Breast epithelium (tissue), 4 donors: ENCODE measurements around the gene OGFOD1. TPM values are rescaled to one million over a fixed set of nuclear protein-coding genes. Genes with fewer than 3 reads are reported as not detected.

ENCODE experiments used
- DNase-seq, 2 donors: peaks; one replicate each; pipeline ENCODE4 v3.0.0-alpha.2; 2019; ENCODE audit warnings: low spot score in 2 of 2
- H3K27ac ChIP-seq, 2 donors: fragments of 200-600 bp; sonication (generic) in 1 of 2; one replicate each; pipeline ENCODE4 v1.5.1; 2016 to 2019; ENCODE audit warnings: mild to moderate bottlenecking in 1 of 2
- H3K27me3 ChIP-seq, 2 donors: fragments of 200-600 bp; sonication (generic) in 1 of 2; one replicate each; pipeline versions ENCODE4 v1.5.1 to v1.6.0; 2017 to 2019; ENCODE audit warnings: control low read depth in 1 of 2, mild to moderate bottlenecking in 1 of 2
- H3K36me3 ChIP-seq: fragments of 200-600 bp; one replicate; pipeline ENCODE4 v1.5.1; 2019
- H3K4me1 ChIP-seq, 2 donors: fragments of 200-600 bp; sonication (generic); one replicate each; pipeline ENCODE4 v1.5.1; 2016 to 2019; ENCODE audit warnings: control low read depth in 1 of 2
- H3K4me3 ChIP-seq, 3 donors: fragments of 200-600 bp; sonication (generic); 1 replicate in 2 of 3; 2 replicates in 1 of 3; pipeline ENCODE4 v1.5.1; 2016 to 2019; ENCODE audit warnings: mild to moderate bottlenecking in 3 of 3, moderate library complexity in 2 of 3
- H3K9me3 ChIP-seq, 2 donors: fragments of 200-600 bp; sonication (generic) in 1 of 2; one replicate each; pipeline ENCODE4 v1.5.1; 2016 to 2019; ENCODE audit warnings: control low read depth in 1 of 2
- CTCF ChIP-seq, 3 donors: fragments of 450-650 bp; IDR thresholded peaks; one replicate each; pipeline ENCODE4 v1.5.1; 2016 to 2017; ENCODE audit warnings: antibody characterized with exemption in 3 of 3, mild to moderate bottlenecking in 3 of 3, moderate library complexity in 3 of 3
- POLR2A ChIP-seq: fragments of 450-650 bp; IDR thresholded peaks from one replicate; pipeline ENCODE4 v1.6.1; 2016; ENCODE audit warnings: antibody characterized with exemption, mild to moderate bottlenecking, moderate library complexity
- POLR2AphosphoS5 ChIP-seq, 3 donors: sonication (generic); formaldehyde crosslinking; IDR thresholded peaks; one replicate each; pipeline ENCODE4 v1.6.1; 2017; ENCODE audit warnings: antibody characterized with exemption in 3 of 3
- intact Hi-C: fragments of 100-400 bp; cut with DNase I; formaldehyde crosslinking; loops from one replicate; pipeline ENCODE4 v1.15.1; 2023; ENCODE audit warnings: low total_unique reads
- total RNA-seq, 3 donors: library from RNA; depleted of rRNA; stranded (reverse); fragments of >200 nt; gene quantifications; one replicate each; pipeline ENCODE4 v1.1.0, GENCODE V29; 2016

Gene OGFOD1
- total RNA-seq, 3 donors from 2014 or later, result 21.4 to 36.3 (median 25.2) TPM

GRCh38 chr16:56478281-56479049, 27.1 kb downstream of the OGFOD1 start:
- intact Hi-C loops, result no loop called here
- TF ChIP-seq POLR2AphosphoS5 (IDR thresholded peaks at IDR 0.05), result no peak
- no peak for TF ChIP-seq POLR2A
- TF ChIP-seq CTCF (IDR thresholded peaks at IDR 0.05), result no peak
- no peaks in the 10 kb centered on the region for H3K4me1 ChIP-seq
- H3K4me3 ChIP-seq, result no peak overlapping the region
- no peak for DNase-seq
- H3K36me3 ChIP-seq, result no peaks in the 10 kb centered on the region
- H3K9me3 ChIP-seq, result no peaks in the 10 kb centered on the region
- H3K27ac ChIP-seq, result no peak overlapping the region
- no peaks in the 10 kb centered on the region for H3K27me3 ChIP-seq

- Histone ChIP-seq H3K4me3 (no peak overlapping the region), H3K36me3 (no peaks in the 10 kb centered on the region), H3K4me1 (no peaks in the 10 kb centered on the region), H3K9me3 (no peaks in the 10 kb centered on the region), H3K27me3 (no peaks in the 10 kb centered on the region), H3K27ac (no peak overlapping the region)
- DNase-seq, result no peak
- intact Hi-C loops, result no loop called here
- no peak for TF ChIP-seq POLR2AphosphoS5 (IDR thresholded peaks at IDR 0.05)
- no peak for TF ChIP-seq CTCF (IDR thresholded peaks at IDR 0.05)
- no peak for TF ChIP-seq POLR2A
Observed at GRCh38 chr16:56479469-56479868, 28.1 kb downstream of the OGFOD1 start.

- Histone ChIP-seq H3K4me1 (no peaks in the 10 kb centered on the region), H3K4me3 (no peak overlapping the region), H3K27me3 (no peaks in the 10 kb centered on the region), H3K9me3 (no peaks in the 10 kb centered on the region), H3K27ac (no peak overlapping the region), H3K36me3 (no peaks in the 10 kb centered on the region)
- intact Hi-C loops, result no loop called here
- TF ChIP-seq POLR2A (no peak), POLR2AphosphoS5 (IDR thresholded peaks at IDR 0.05) (no peak), CTCF (IDR thresholded peaks at IDR 0.05) (no peak)
- no peak for DNase-seq
Observed at GRCh38 chr16:56480776-56481467, 29.6 kb downstream of the OGFOD1 start.

- no peak for DNase-seq
- H3K4me1 ChIP-seq, result no peaks in the 10 kb centered on the region
- H3K27me3 ChIP-seq, result no peaks in the 10 kb centered on the region
- intact Hi-C loops, result no loop called here
- no peak overlapping the region for H3K27ac ChIP-seq
- H3K9me3 ChIP-seq, result no peaks in the 10 kb centered on the region
- H3K36me3 ChIP-seq, result no peaks in the 10 kb centered on the region
- no peak for TF ChIP-seq CTCF (IDR thresholded peaks at IDR 0.05)
- no peak for TF ChIP-seq POLR2AphosphoS5 (IDR thresholded peaks at IDR 0.05)
- TF ChIP-seq POLR2A, result no peak
- H3K4me3 ChIP-seq, result no peak overlapping the region
Observed at GRCh38 chr16:56481468-56482122, 30.2 kb downstream of the OGFOD1 start.
